ENCODE measurements around the gene INPP5D.

- TF ChIP-seq, protein P1, sequence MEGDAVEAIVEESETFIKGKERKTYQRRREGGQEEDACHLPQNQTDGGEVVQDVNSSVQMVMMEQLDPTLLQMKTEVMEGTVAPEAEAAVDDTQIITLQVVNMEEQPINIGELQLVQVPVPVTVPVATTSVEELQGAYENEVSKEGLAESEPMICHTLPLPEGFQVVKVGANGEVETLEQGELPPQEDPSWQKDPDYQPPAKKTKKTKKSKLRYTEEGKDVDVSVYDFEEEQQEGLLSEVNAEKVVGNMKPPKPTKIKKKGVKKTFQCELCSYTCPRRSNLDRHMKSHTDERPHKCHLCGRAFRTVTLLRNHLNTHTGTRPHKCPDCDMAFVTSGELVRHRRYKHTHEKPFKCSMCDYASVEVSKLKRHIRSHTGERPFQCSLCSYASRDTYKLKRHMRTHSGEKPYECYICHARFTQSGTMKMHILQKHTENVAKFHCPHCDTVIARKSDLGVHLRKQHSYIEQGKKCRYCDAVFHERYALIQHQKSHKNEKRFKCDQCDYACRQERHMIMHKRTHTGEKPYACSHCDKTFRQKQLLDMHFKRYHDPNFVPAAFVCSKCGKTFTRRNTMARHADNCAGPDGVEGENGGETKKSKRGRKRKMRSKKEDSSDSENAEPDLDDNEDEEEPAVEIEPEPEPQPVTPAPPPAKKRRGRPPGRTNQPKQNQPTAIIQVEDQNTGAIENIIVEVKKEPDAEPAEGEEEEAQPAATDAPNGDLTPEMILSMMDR (IDR thresholded peaks at IDR 0.05; ENCODE audit: low read depth, low read length, poor library complexity, severe bottlenecking) = no peak
- TF ChIP-seq EZH2phosphoT487 (IDR thresholded peaks at IDR 0.05; ENCODE audit: borderline replicate concordance, low read length) = no peak
Observed at GRCh38 chr2:233011702-233012131, 48.4 kb upstream of the INPP5D start.

Data from DOHH2 (cell line).